B cell (primary cell): ENCODE measurements around the gene CTBP2.

Experiments
- EZH2 ChIP-seq: IDR thresholded peaks from 2 replicates; pipeline ENCODE4 v1.6.1; 2012; ENCODE audit warnings: borderline replicate concordance, low read depth, mild to moderate bottlenecking, moderate library complexity, low read length; ENCODE audit not compliant: insufficient read depth, poor library complexity, severe bottlenecking
- TF ChIP-seq, protein P1 (sequence below): fragments of 200-600 bp; IDR thresholded peaks from one replicate; pipeline ENCODE4 v1.8.0; 2022; ENCODE audit warnings: antibody characterized with exemption, mild to moderate bottlenecking

GRCh38 chr10:125148528-125148927 lies 11.8 kb downstream of the CTBP2 start:
- TF ChIP-seq, protein P1, sequence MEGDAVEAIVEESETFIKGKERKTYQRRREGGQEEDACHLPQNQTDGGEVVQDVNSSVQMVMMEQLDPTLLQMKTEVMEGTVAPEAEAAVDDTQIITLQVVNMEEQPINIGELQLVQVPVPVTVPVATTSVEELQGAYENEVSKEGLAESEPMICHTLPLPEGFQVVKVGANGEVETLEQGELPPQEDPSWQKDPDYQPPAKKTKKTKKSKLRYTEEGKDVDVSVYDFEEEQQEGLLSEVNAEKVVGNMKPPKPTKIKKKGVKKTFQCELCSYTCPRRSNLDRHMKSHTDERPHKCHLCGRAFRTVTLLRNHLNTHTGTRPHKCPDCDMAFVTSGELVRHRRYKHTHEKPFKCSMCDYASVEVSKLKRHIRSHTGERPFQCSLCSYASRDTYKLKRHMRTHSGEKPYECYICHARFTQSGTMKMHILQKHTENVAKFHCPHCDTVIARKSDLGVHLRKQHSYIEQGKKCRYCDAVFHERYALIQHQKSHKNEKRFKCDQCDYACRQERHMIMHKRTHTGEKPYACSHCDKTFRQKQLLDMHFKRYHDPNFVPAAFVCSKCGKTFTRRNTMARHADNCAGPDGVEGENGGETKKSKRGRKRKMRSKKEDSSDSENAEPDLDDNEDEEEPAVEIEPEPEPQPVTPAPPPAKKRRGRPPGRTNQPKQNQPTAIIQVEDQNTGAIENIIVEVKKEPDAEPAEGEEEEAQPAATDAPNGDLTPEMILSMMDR, result no peak
- TF ChIP-seq EZH2, result no peak
